ENCODE data around the gene SLC22A24. TPM values are rescaled to one million over a fixed set of nuclear protein-coding genes. Genes with fewer than 3 reads are reported as not detected.
"Not testable (repeated sequence)": the region's sequence is repeated elsewhere in the genome, so short reads cannot be mapped to it uniquely, and the experiment has no call there.

The SLC22A24 gene, protein sequence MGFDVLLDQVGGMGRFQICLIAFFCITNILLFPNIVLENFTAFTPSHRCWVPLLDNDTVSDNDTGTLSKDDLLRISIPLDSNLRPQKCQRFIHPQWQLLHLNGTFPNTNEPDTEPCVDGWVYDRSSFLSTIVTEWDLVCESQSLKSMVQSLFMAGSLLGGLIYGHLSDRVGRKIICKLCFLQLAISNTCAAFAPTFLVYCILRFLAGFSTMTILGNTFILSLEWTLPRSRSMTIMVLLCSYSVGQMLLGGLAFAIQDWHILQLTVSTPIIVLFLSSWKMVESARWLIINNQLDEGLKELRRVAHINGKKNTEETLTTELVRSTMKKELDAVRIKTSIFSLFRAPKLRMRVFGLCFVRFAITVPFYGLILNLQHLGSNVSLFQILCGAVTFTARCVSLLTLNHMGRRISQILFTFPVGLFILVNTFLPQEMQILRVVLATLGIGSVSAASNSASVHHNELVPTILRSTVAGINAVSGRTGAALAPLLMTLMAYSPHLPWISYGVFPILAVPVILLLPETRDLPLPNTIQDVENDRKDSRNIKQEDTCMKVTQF
- not detected for total RNA-seq
- total RNA-seq = 0 reads per million in 2 donors

- Mint-ChIP-seq H3K4me1 (no peaks in the 10 kb centered on the region), H3K27ac (no peak within 1 kb of the TSS), H3K4me3 (no peak within 1 kb of the TSS), H3K27me3 (peaks cover 18% of the 10 kb centered on the region), H3K36me3 (ENCODE audit: low read depth) (no peaks in the 10 kb centered on the region)
- no peak for DNase-seq
- no peak for ATAC-seq
- no peaks in the 10 kb centered on the region for H3K9me3 ChIP-seq (ENCODE audit: control insufficient read depth, low read length, poor library complexity, severe bottlenecking)
These were observed at the start of gene SLC22A24 for GRCh38 chr11:63144121-63144520. TSS of gene SLC22A24 (minus strand) at chr11:63144221. CDS start at chr11:63143779, 442 bp downstream.

- no peak overlapping the region for H3K4me3 Mint-ChIP-seq
- DNase-seq (no peak), ATAC-seq (no peak)
- peaks cover 3% of the 10 kb centered on the region for H3K36me3 Mint-ChIP-seq (ENCODE audit: low read depth)
- peaks cover 48% of the 10 kb centered on the region for H3K27me3 Mint-ChIP-seq
- H3K27ac Mint-ChIP-seq = no peak overlapping the region
- no peaks in the 10 kb centered on the region for H3K4me1 Mint-ChIP-seq
- no peaks in the 10 kb centered on the region for H3K9me3 ChIP-seq (ENCODE audit: control insufficient read depth, low read length, poor library complexity, severe bottlenecking)
These were observed 36.5 kb upstream of the SLC22A24 start for GRCh38 chr11:63180536-63180935.

- Mint-ChIP-seq H3K27ac (no peak overlapping the region), H3K36me3 (ENCODE audit: low read depth) (peaks cover 3% of the 10 kb centered on the region), H3K4me1 (no peaks in the 10 kb centered on the region), H3K4me3 (no peak overlapping the region), H3K27me3 (peaks cover 52% of the 10 kb centered on the region)
- DNase-seq (no peak), ATAC-seq (no peak)
- no peaks in the 10 kb centered on the region for H3K9me3 ChIP-seq (ENCODE audit: control insufficient read depth, low read length, poor library complexity, severe bottlenecking)
These were observed 35.5 kb upstream of the SLC22A24 start for GRCh38 chr11:63179432-63180041.

- H3K27ac Mint-ChIP-seq = no peak overlapping the region
- ATAC-seq (no peak), DNase-seq (no peak)
- H3K4me1 Mint-ChIP-seq = no peaks in the 10 kb centered on the region
- no peak overlapping the region for H3K4me3 Mint-ChIP-seq
- no peaks in the 10 kb centered on the region for H3K9me3 ChIP-seq (ENCODE audit: control insufficient read depth, low read length, poor library complexity, severe bottlenecking)
- H3K27me3 Mint-ChIP-seq = peaks cover 41% of the 10 kb centered on the region
- H3K36me3 Mint-ChIP-seq (ENCODE audit: low read depth) = peaks cover 3% of the 10 kb centered on the region
These were observed 33.9 kb upstream of the SLC22A24 start for GRCh38 chr11:63177872-63178271.

DNA sequence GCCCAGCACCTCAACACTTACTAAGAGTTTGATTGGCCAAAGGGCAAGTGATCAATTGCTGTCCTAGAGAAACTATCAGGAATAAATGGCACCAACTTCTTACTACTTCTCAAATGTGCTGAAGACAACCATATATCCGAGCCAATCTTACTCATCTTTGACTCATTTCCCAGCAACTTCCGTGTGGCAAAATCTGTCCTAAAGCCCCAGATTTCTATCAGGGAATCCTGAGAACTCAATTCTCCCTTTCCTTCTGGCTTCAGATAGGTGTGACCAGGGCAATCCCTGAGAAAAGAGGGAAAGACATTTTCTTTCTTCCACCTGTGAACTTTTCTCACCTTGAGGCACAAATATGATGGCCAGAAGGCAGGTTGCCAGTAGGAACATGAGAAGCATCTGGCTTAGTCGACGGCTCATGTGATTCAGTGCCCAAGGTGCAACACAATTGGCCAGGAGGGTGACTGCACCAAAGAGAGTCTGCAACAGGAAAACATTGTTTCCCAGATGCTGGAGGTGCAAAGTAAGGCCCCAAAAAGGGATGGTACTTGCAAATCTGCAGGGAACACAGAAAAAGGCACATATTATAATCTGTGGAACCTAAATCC is 21.8 kb upstream of the SLC22A24 start:
- no peaks in the 10 kb centered on the region for H3K4me1 Mint-ChIP-seq
- DNase-seq (no peak), ATAC-seq (no peak)
- no peak overlapping the region for H3K27ac Mint-ChIP-seq
- H3K36me3 Mint-ChIP-seq (ENCODE audit: low read depth) = peaks cover 4% of the 10 kb centered on the region
- peaks cover 72% of the 10 kb centered on the region for H3K27me3 Mint-ChIP-seq
- no peaks in the 10 kb centered on the region for H3K9me3 ChIP-seq (ENCODE audit: control insufficient read depth, low read length, poor library complexity, severe bottlenecking)
- H3K4me3 Mint-ChIP-seq = no peak overlapping the region

DNA sequence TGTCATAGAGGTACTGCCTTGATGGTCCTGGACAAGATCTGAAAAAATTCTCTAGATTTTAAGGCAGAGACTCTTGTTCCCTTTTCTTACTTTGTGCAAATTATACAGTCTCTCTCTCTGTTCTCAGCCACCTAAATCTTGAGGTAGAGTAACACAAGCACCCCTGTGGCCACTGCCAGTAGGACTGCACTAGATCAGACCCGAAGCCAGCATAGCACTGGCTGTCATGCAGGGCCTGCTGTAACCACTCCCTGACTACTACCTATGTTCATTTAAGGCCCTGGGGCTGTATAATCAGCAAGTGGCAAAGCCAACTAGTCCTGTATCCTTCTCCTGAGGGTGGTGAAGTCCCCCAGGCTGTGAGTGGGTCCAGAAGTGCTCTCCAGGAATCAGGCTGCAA is 11.8 kb upstream of the SLC22A24 start:
- no peak for DNase-seq
- H3K4me1 Mint-ChIP-seq = no peaks in the 10 kb centered on the region
- H3K9me3 ChIP-seq (ENCODE audit: control insufficient read depth, low read length, poor library complexity, severe bottlenecking) = no peaks in the 10 kb centered on the region
- H3K27me3 Mint-ChIP-seq = peaks cover 47% of the 10 kb centered on the region
- H3K4me3 Mint-ChIP-seq = no peak overlapping the region
- ATAC-seq = no peak
- H3K27ac Mint-ChIP-seq = no peak overlapping the region
- H3K36me3 Mint-ChIP-seq (ENCODE audit: low read depth) = peaks cover 3% of the 10 kb centered on the region

DNA sequence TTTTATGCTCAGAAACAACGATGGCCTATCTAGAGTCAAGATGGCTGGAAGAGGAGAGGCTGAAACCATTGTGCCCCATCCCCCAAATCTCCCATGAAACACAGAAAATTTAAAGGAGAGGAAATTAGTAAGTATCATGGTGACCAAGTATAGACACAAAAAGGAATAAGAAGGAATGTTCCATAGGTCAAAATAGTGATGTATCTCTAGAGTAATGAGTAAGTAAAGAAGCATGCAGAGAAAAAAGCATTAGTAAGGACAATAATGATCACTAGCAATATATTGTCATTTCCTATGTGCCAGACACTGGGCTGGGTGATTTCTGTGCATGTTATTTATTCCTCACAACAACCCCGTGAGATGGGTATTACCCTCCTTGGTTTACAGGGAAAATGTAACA is 2.6 kb upstream of the SLC22A24 start:
- H3K9me3 ChIP-seq (ENCODE audit: control insufficient read depth, low read length, poor library complexity, severe bottlenecking) = no peaks in the 10 kb centered on the region
- Mint-ChIP-seq H3K27me3 (peaks cover 15% of the 10 kb centered on the region), H3K36me3 (ENCODE audit: low read depth) (no peaks in the 10 kb centered on the region), H3K27ac (no peak overlapping the region), H3K4me1 (no peaks in the 10 kb centered on the region), H3K4me3 (no peak overlapping the region)
- ATAC-seq (no peak), DNase-seq (no peak)

DNA sequence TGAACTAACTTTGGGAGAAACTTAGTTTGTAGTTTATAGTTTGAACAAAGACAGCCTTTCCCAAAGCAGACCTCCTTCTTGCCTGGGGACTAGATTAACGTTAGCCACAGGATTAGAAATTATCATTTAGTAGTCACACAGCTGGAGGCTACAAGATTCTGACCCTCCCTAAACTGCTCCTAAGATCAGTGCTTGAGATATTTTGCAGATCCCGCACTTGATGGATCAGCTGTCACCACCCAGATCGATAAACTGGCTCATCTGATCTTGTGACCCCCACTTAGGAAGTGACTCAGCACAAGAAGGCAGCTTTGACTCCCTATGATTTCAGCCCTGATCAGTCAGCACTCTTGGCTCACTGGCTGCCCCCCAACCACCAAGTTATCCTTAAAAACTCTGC is 1.6 kb downstream of the SLC22A24 start:
- no peaks in the 10 kb centered on the region for H3K4me1 Mint-ChIP-seq
- peaks cover 28% of the 10 kb centered on the region for H3K27me3 Mint-ChIP-seq
- no peak overlapping the region for H3K4me3 Mint-ChIP-seq
- no peaks in the 10 kb centered on the region for H3K36me3 Mint-ChIP-seq (ENCODE audit: low read depth)
- ATAC-seq (no peak), DNase-seq (no peak)
- no peaks in the 10 kb centered on the region for H3K9me3 ChIP-seq (ENCODE audit: control insufficient read depth, low read length, poor library complexity, severe bottlenecking)
- H3K27ac Mint-ChIP-seq = no peak overlapping the region

- no peak overlapping the region for H3K27ac Mint-ChIP-seq
- DNase-seq (no peak), ATAC-seq (no peak)
- H3K27me3 Mint-ChIP-seq = peaks cover 46% of the 10 kb centered on the region
- H3K4me3 Mint-ChIP-seq = no peak overlapping the region
- H3K4me1 Mint-ChIP-seq = peaks cover 2% of the 10 kb centered on the region
- no peaks in the 10 kb centered on the region for H3K36me3 Mint-ChIP-seq (ENCODE audit: low read depth)
- H3K9me3 ChIP-seq (ENCODE audit: control insufficient read depth, low read length, poor library complexity, severe bottlenecking) = no peaks in the 10 kb centered on the region
These were observed 10.8 kb downstream of the SLC22A24 start for GRCh38 chr11:63132985-63133775.

DNA sequence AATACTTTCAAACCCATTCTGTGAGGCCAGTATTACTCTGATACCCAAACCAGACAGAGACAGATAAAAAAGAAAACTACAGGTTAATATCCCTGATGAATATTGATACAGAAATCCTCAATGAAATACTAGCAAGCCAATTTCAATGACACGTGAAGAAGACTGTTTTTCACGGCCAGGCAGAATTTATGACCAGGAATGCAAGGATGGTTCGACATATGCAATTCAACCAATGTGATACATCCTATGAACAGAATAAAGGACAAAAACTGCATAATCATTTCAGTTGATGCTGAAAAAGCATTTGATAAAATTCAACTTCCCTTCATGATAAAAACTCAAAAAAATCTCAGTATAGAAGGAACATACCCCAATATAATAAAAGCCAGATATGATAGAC is 44.5 kb downstream of the SLC22A24 start:
- H3K27ac Mint-ChIP-seq = no peak overlapping the region
- H3K9me3 ChIP-seq (ENCODE audit: control insufficient read depth, low read length, poor library complexity, severe bottlenecking) = peaks cover 4% of the 10 kb centered on the region
- DNase-seq = no peak
- ATAC-seq = no peak
- no peaks in the 10 kb centered on the region for H3K27me3 Mint-ChIP-seq
- H3K4me3 Mint-ChIP-seq = no peak overlapping the region
- no peaks in the 10 kb centered on the region for H3K36me3 Mint-ChIP-seq (ENCODE audit: low read depth)
- H3K4me1 Mint-ChIP-seq = no peaks in the 10 kb centered on the region

GRCh38 chr11:63080682-63081081 is 63.3 kb downstream of the SLC22A24 start:
- H3K9me3 ChIP-seq (ENCODE audit: control insufficient read depth, low read length, poor library complexity, severe bottlenecking) = no peaks in the 10 kb centered on the region
- Mint-ChIP-seq H3K4me1 (no peaks in the 10 kb centered on the region), H3K36me3 (ENCODE audit: low read depth) (no peaks in the 10 kb centered on the region), H3K27ac (no peak overlapping the region), H3K27me3 (peaks cover 34% of the 10 kb centered on the region), H3K4me3 (no peak overlapping the region)
- DNase-seq (no peak), ATAC-seq (no peak)

- H3K27ac Mint-ChIP-seq; H3K36me3 Mint-ChIP-seq (ENCODE audit: low read depth); ATAC-seq; H3K4me3 Mint-ChIP-seq; DNase-seq; H3K4me1 Mint-ChIP-seq; H3K9me3 ChIP-seq (ENCODE audit: control insufficient read depth, low read length, poor library complexity, severe bottlenecking): not testable (repeated sequence)
- peaks cover 37% of the 10 kb centered on the region for H3K27me3 Mint-ChIP-seq
These were observed 97.8 kb downstream of the SLC22A24 start for GRCh38 chr11:63046203-63046602.

DNA sequence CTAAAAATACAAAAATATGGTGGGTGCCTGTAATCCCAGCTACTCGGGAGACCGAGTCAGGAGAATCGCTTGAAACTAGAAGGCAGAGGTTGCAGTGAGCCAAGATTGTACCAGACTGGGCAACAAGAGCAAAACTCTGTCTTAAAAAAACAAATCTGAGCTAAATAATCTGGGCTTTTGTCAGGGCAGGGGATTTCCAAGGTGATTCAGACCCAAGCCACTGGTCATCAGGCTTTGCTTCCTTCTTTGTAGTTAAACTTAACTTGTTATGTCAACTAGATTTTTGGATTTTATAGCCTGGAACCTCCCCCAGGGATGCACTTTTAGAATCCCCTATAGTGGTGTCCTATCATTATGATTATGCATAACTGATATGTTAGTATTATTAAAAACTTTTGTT is 101.4 kb downstream of the SLC22A24 start:
- Mint-ChIP-seq H3K27ac (no peak overlapping the region), H3K4me3 (no peak overlapping the region), H3K36me3 (ENCODE audit: low read depth) (peaks cover 6% of the 10 kb centered on the region), H3K27me3 (peaks cover 47% of the 10 kb centered on the region), H3K4me1 (no peaks in the 10 kb centered on the region)
- H3K9me3 ChIP-seq (ENCODE audit: control insufficient read depth, low read length, poor library complexity, severe bottlenecking) = no peaks in the 10 kb centered on the region
- no peak for DNase-seq
- ATAC-seq = no peak

All from T-helper 17 cell (primary cell).